ENCODE measurements around the gene VKORC1L1.
"Not testable (repeated sequence)": the region's sequence is repeated elsewhere in the genome, so short reads cannot be mapped to it uniquely, and the experiment has no call there.

VKORC1L1 gene

DNA sequence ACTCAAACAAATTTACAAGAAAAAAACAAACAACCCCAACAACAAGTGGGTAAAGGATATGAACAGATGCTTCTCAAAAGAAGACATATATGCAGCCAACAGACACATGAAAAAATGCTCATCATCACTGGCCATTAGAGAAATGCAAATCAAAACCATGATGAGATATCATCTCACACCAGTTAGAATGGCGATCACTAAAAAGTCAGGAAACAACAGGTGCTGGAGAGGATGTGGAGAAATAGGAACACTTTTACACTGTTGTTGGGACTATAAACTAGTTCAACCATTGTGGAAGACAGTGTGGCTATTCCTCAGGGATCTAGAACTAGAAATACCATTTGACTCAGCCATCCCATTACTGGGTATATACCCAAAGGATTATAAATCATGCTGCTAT, 122.1 kb downstream of the VKORC1L1 start:
- H3K27ac Mint-ChIP-seq; H3K36me3 Mint-ChIP-seq (ENCODE audit: low read depth); H3K4me1 Mint-ChIP-seq (ENCODE audit: low read depth); H3K9me3 Mint-ChIP-seq; H3K27me3 Mint-ChIP-seq; H3K4me3 Mint-ChIP-seq: not testable (repeated sequence)

DNA sequence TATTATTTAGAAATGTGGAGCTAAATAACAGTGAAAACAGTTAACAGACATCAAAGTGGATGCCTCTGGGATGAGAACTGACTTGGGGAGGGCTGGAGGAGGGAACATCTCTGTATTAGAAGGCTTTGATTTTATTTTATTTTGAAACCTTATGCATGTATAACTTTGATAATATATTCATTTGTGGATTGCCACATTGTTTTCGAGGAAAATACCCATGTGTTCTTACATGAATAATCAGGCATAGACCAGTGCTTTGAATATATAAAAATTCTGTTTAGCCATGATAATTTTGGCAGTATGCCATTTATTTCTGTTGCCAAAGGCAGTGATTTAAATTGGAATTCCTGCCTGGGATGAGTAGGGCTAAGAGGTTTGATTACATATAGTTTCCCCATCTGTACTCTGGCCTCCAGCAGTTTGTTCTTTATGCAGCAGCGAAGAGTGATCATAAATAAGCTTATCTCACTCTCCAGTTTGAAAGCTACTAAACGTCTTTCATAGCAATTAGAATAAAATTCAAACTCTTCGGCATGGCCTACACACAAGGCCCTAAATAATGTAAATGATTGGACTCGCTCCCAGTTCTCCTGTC, 128.0 kb downstream of the VKORC1L1 start:
- H3K27me3 Mint-ChIP-seq; H3K4me3 Mint-ChIP-seq; H3K4me1 Mint-ChIP-seq (ENCODE audit: low read depth); H3K27ac Mint-ChIP-seq; H3K36me3 Mint-ChIP-seq (ENCODE audit: low read depth); H3K9me3 Mint-ChIP-seq: not testable (repeated sequence)

DNA sequence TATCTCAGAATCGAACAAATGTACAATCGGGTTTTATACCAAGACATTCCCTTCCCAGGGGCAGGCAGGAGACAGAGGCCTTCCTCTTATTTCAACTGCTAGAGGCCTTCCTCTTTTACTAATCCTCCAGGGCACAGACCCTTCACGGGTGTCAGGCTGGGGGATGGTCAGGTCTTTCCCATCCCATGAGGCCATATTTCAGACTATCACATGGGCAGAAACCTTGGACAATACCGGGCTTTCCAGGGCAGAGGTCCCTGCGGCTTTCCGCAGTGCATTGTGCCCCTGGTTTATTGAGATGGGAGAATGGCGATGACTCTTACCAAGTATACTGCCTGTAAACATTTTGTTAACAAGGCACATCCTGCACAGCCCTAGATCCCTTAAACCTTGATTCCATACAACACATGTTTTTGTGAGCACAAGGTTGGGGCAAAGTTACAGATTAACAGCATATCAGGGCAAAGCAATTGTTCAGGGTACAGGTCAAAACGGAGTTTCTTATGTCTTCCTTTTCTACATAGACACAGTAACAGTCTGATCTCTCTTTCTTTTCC, 132.3 kb downstream of the VKORC1L1 start:
- not testable (repeated sequence) for H3K4me1 Mint-ChIP-seq (ENCODE audit: low read depth); H3K27ac Mint-ChIP-seq; H3K4me3 Mint-ChIP-seq; H3K9me3 Mint-ChIP-seq; H3K27me3 Mint-ChIP-seq; H3K36me3 Mint-ChIP-seq (ENCODE audit: low read depth)

DNA sequence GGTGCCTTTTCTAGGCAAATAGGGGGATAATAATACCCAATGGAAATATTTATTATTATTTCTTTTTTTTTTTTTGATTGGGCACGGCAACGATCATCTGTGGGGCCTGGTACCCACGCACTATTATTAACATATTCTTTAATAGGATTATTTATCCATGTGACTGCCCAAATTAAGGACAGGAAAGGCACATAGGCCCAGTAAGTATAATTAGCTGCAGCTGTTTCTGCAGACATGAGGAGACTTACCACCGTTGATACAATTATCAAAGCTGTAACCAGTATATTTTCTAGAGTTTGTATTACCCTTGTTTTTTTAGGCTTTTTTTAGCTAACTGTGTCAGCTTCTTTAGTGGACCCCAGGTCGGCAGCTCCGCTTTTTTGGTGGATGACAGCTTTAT, 134.4 kb downstream of the VKORC1L1 start:
- Mint-ChIP-seq H3K4me3 (no peak overlapping the region), H3K9me3 (no peaks in the 10 kb centered on the region), H3K27ac (no peak overlapping the region), H3K36me3 (ENCODE audit: low read depth) (no peaks in the 10 kb centered on the region), H3K4me1 (ENCODE audit: low read depth) (no peaks in the 10 kb centered on the region), H3K27me3 (no peaks in the 10 kb centered on the region)

Measured in stimulated activated naive CD8-positive, alpha-beta T cell treated with anti-CD3 and anti-CD28 coated beads, Interleukin-15, Interleukin-2, amounts not matched to agents 100 ng/mL and 50 ng/mL, for 24 hours (primary cell).